ENCODE results near the gene B3GLCT.

Gene B3GLCT

GRCh38 chr13:31301119-31301518 lies 101.3 kb downstream of the B3GLCT start:
- DNase-seq (ENCODE audit: low read depth): no peak

GRCh38 chr13:31310356-31310755 lies 110.6 kb downstream of the B3GLCT start:
- no peak for DNase-seq (ENCODE audit: low read depth)
- TF ChIP-seq CTCF (conservative IDR thresholded peaks at IDR 0.05; ENCODE audit: low read depth, low read length): no peak

More at GRCh38 chr13:31301119-31301518, 101.3 kb downstream of the B3GLCT start:
- TF ChIP-seq CTCF (conservative IDR thresholded peaks at IDR 0.05; ENCODE audit: low read depth, low read length): no peak
- no peak overlapping the region for H3K4me3 ChIP-seq (ENCODE audit: low read depth, low read length)

GRCh38 chr13:31310786-31311185 lies 111.0 kb downstream of the B3GLCT start:
- H3K4me3 ChIP-seq (ENCODE audit: low read depth, low read length): no peak overlapping the region
- peak; percentile 11 for DNase-seq (ENCODE audit: low read depth)
- no peak for TF ChIP-seq CTCF (conservative IDR thresholded peaks at IDR 0.05; ENCODE audit: low read depth, low read length)

More at GRCh38 chr13:31310356-31310755, 110.6 kb downstream of the B3GLCT start:
- no peak overlapping the region for H3K4me3 ChIP-seq (ENCODE audit: low read depth, low read length)

- no peak for DNase-seq (ENCODE audit: low read depth)
- H3K4me3 ChIP-seq (ENCODE audit: low read depth, low read length): no peak overlapping the region
- no peak for TF ChIP-seq CTCF (conservative IDR thresholded peaks at IDR 0.05; ENCODE audit: low read depth, low read length)
These were observed 112.1 kb downstream of the B3GLCT start for GRCh38 chr13:31311921-31312320.

GRCh38 chr13:31314961-31315360 lies 115.2 kb downstream of the B3GLCT start:
- DNase-seq (ENCODE audit: low read depth): no peak
- H3K4me3 ChIP-seq (ENCODE audit: low read depth, low read length): no peak overlapping the region
- TF ChIP-seq CTCF (conservative IDR thresholded peaks at IDR 0.05; ENCODE audit: low read depth, low read length): no peak

GRCh38 chr13:31320946-31321345 lies 121.2 kb downstream of the B3GLCT start:
- no peak overlapping the region for H3K4me3 ChIP-seq (ENCODE audit: low read depth, low read length)
- no peak for TF ChIP-seq CTCF (conservative IDR thresholded peaks at IDR 0.05; ENCODE audit: low read depth, low read length)
- no peak for DNase-seq (ENCODE audit: low read depth)

- no peak for DNase-seq (ENCODE audit: low read depth)
- TF ChIP-seq CTCF (conservative IDR thresholded peaks at IDR 0.05; ENCODE audit: low read depth, low read length): no peak
- H3K4me3 ChIP-seq (ENCODE audit: low read depth, low read length): no peak overlapping the region
These were observed 121.7 kb downstream of the B3GLCT start for GRCh38 chr13:31321457-31321856.

All from choroid plexus epithelial cell (primary cell).